SIG-M5 (cell line): ENCODE results near the gene SPATA2.
"Not testable (repeated sequence)": the region's sequence is repeated elsewhere in the genome, so short reads cannot be mapped to it uniquely, and the experiment has no call there.

ENCODE experiments used
- DNase-seq: peaks from one replicate; lab custom pipeline; 2025; lab: John Stamatoyannopoulos, UW

The SPATA2 gene

DNA sequence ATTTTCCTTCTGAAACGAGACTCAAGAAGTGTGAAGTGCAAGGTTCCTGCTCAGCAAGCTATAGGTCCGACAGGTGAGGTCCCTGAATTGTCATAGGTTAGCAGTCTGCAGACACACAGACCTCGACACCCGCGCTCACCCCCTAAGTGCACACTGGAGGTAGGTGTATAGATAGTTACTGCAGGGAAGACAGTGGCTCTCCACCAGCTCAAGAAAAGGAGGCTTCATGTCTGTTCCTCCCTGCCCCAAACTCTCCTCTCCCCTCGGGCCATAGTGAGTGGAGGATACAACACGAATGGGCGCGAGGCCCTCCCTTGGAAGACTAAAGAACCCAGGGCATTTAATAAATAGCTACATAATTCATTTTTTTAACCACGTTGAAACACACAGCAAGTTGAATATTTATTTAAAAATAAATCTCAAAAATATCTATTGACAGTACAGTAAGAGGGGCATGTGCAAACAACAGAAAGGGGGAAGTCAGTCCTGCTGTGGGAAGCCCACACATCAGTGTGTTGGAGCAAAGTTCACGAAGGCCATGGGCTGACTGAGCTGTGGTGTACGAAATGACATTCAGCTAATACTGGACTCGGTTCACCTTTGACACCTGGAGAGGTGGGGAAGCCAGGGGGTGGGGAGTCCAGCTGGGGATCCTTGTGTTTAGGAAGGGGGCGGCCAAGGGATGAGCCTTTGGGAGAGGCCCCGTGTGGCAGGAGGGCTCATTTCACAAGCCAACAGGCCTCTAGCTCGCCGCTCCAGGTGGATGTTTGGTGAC lies 10.7 kb downstream of the SPATA2 start:
- DNase-seq: no peak

DNA sequence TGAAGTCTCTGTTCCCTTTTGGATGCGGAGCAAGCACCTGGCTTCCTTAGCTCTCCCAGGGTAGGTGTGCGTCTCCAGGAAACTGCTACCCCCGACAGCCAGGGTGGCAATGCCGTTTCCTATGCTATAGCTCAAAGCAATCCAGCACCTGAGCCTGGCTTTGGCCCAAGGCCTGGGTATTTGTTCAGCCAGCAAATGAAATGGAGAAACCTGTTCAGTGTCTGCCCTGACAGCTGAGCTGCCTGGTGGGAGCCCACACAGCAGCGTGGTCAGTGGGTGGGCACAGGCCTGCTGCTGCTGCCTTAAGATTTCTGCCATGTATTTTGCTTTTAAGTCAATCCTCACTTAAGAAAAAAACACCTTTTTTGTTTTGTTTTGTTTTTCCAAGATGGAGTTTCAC lies 13.7 kb downstream of the SPATA2 start:
- DNase-seq: no peak

DNA sequence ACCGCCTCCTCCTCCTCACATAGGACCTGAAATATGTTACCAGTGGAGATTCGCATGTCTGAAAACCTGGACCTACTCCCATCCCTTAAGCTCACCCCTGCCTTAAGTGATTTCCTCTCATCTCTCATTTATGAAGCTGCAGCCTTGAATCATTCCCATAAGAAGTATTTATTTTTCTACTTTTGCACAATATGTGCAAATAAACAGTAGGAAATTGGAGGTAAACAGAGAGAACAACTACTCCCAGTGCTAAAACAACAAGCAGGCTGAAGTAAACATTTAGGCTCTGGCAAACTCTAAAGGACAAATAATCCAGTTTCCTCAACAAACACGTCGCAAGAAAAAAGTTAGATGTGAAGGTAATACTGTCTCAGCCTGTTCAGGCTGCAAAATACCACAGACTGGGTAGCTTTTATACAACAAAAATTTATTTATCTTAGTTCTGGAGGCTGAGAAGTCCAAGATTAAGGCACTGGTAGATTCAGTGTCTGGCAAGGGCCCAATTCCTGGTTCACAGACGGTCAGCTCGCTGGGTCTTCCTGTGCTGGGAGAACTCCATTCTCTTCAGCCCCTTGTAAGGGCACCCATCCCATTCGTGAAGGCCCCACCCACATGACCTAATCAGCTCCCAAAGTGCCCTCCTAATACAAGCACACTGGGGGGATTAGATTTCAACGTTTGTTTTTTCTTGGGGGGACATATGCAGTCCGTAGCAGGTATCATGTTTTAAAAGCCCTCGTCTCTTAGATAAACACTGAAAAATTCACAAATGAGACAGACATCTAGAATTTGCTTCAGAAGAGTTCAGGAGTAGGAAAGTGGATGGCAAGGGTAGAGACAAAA lies 15.6 kb downstream of the SPATA2 start:
- DNase-seq: no peak

DNA sequence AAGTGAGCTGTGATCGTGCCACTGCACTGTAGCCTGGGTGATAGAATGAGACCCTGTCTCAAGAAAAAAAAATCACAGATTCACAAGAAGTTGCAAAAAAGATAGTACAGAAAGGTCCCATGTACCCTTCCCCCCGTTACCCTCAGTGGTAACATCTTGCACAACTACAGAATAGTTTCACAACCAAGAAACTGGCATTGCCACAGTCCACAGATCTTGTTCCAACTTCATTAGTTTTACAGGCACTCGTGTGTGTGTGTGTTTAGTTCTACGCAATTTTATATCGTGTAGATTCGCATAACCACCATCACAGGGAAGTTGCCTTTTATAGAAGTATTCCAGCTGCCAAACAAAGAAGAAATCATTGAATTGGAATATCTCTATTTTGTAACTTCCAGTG lies 19.1 kb downstream of the SPATA2 start:
- DNase-seq: peak; percentile 56

DNA sequence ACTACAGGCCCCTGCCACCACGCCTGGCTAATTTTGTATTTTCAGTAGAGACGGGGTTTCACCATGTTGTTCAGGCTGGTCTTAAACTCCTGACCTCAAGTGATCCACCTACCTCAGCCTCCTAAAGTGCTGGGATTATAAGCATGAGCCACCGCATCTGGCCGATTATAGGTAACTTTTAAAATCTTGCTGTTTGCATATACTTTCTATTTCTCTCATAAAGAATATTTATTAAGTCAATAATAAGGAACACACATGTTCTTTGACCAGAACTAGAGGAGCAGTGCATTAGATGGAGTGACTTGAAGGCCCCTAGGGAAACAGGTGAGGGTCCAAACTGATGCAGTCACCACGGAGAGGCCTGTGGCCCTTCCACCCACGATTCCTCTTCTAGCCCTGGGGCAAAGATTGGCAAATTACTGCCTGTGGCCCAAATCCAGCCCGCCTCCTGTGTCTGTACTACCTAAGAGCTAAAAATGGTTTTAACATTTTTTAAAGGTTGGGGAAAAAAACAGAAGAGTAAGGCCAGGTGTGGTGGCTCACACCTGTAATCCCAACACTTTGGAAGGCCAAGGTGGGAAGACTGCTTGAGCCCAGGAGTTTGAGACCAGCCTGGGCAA lies 19.7 kb downstream of the SPATA2 start:
- not testable (repeated sequence) for DNase-seq

DNA sequence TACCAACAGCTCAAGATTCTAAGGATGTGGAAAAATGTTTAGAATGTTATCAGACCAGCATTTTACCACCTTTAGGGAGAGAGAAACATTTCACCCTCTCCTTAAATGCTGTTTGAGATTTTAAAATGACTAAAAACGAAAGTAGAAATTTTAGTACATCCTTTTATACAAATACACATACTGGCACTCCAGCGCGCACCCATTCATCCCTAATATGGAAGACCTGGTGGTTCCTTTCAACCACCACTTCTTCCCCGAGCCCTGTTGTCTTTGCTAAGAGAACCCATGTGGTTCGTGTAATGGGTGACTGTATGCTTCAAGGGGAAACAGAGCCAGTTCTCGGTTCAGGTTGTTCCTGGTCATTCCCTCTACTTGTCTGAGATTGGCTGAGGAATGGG lies 21.3 kb downstream of the SPATA2 start:
- DNase-seq: no peak

DNA sequence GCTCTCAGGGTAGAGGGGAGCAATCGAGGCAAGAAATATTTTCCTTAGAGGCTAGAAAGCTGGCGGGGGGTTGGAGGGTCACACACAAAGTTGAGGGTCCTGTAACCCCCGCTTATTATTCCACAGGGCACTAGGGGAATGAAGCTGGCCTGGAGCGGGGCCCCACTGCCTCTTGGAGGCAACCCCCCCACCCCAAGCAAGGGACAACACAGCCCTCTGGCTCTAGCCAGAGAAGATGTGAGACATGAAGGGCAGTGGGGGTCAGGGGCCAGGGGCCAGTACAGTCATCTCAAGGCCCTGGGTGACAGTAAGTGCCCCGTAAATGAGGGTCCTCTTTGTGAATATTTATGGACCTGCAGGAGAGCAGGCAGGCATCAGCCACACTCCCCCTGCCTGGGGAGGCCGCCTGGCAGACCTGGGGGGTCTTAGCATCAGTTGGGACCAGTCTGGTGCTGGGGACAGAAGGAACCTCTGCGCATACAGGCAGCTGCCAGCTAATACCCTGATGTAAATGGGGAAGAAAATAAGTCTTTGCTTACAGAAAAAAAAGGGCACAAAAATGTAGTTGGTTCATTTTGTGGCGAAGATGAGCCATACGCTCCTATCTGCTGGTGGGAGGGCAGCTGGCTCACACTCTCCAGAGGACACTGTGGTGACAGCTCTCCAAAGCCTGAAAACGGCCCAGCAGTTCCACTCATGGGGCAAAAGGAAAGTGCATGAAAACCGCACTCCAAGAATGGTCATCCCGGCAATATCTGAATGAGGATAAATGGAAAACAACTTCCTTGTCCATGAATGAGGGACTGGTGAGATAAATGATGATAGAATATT lies 21.9 kb downstream of the SPATA2 start:
- DNase-seq: no peak

DNA sequence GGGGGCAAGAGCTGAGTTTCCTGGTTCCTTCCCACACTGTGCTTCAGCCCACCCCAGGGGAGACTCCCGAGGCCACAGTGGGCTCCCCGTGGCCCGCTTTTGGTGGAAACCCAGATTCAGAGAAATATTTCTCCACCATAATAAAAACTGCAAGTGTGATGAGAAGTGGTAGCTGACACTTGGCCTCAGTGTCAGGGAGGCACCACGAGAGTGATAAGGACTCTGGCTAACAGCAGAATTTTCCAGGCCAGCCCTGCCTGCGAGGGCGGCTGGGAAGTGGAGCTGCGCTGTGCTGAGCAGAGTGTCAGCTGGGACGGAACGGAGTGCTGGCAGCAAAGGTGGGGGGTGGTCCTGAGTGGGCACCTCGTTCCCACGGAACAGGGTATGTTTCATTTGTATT lies 22.5 kb downstream of the SPATA2 start:
- no peak for DNase-seq

DNA sequence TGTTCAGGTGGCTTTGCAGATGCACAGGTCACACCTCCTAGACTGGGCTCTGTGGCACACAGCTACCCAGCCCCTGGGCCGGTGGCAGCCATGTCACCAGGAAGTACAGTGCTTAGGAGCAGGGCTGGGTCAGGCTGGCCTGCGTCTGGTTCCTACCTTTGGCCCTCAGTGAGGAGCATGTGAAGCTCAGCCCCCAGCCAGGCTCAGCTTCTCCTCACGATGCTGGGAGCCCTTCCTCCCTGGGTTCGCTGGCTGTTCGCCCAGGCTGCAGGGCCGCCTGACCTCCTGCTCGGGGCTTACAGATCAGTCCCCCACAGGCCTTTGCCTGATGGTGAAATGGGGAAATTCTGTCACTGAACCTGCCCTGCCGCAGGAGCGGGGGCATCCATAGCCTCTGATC lies 23.1 kb downstream of the SPATA2 start:
- DNase-seq: no peak

DNA sequence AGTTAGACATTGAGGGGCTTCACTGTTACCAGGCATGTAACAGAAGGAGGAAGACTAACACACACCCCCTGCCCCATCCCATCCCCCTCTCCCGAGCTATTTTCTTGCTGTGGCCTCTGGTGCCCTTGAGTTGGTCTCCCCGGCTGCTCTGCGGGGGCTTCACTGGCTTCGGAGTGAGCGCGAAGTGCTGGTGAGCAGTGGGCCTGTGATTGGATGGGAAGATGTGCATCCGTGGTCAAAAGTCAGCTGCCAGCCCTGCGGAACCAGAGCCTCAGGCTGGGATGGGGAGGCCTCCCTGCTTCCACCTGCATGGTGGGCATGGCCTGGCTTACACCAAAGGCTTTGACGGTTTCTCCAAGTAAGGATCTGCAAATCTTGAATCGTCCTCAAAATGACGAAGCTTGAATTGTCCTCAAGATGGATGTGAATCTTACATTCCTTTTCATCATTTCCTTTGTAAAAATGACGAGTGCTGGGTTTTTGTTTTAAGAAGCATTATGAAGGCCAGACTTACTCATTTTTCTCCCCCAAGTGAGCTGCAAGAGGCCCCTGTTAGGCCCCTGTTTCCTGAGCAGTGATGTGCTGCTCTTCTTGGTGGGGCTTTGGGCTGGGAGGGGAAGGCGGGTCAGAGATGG lies 23.7 kb downstream of the SPATA2 start:
- no peak for DNase-seq

DNA sequence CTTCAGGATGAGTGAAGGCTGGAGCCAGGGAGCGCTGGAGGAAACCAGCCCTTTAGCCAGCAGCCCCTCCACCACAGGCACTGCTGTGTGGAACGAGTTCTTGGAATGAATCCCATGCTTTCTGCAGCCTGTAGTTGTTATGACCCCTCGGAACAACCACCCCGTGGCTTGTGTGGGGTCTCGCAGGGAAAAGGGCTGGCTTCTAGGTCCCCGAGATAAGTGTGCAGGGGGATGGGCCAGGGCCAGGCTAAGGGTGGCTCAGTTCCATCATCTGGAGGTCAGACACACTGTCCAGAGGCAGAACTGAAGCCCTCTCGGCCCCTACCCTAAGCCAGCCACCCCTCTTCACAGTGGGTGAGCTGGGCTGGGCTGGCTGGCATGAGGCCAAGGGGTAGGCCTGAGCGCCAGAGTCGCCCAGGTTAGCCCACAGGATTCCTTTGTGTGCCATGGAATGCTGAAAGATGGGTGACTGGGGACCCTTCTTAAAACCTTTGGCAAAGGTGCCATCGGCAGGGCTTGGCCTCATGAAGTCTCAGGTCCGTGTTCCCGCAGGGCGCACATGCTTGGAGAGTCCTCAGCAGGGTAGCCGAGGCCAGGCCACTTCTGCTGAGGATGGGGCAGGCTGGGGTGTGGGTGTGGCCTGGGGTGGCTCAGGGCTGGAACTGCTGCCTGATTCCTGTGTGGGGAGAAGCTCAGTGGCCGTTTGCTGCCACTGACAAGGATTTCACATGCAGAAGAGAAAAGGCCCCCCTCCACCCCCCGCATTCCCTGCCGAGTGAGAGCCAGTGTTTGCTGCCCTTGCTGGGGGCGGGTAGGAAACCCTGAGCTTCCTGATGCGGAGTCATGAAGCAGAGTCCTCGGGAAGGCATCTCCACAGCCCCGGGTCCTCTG lies 24.6 kb downstream of the SPATA2 start:
- DNase-seq: no peak

DNA sequence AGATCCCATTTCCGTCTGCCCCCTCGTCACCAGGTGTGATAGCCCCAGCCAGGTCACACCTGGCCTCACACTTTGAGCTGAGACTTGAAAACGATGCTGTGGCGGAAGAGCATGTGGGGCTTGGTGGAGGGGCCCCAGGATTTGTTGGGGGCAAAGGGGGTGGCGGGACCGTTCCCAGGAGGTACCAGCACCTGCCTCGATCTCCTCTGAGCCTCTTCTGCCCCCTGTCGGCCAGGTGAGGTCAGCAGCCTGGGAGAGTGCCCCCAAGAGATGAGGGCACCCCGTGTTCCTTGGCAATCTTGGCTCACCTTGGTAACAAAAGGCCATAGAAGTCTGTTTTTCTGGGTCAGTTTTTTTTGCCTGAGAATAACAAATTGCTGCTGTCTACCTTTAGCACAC lies 25.4 kb downstream of the SPATA2 start:
- DNase-seq: no peak

DNA sequence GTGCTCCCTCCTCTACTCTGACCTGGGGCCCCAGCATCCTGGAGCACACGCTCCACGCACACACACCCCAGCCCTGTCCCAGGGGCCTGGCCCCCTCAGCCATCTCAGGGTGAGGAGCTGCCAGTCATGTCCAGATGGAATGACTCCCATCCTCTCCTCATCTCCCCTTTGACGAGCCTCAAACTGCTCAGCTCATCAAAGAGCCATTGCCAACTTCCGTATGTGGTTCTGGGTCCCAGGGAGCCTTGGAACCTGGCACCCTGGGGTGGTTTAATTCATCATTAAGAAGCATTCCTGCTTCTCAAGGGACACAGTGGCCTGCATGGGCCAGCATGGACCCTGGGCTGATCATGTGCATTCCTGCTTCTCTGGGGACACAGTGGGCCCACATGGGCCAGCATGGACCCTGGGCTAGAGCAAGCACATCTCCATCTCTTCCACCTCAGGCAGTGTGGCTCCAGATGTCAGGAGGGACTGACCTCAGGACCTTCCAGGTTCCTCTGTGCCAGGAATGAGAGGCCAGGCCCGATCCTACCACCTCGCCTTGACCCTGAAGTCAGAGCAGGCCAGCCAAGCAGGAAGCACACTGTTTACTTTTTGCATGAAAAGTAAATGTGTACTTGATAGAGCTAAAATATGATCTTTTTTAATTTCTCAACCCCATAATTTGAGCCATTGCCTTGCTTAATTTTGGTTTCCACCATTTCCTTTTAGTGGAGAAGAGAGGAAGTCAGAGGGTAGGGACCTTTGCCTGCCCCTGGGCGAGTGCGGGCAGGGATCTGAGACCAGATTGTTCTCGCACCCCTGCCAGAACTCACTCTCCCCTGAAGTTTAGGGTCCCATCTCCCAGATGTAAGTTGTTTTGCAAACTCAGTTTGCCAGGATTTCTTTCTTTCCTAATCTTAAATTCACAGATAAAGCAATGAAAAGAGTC lies 26.1 kb downstream of the SPATA2 start:
- DNase-seq: no peak

DNA sequence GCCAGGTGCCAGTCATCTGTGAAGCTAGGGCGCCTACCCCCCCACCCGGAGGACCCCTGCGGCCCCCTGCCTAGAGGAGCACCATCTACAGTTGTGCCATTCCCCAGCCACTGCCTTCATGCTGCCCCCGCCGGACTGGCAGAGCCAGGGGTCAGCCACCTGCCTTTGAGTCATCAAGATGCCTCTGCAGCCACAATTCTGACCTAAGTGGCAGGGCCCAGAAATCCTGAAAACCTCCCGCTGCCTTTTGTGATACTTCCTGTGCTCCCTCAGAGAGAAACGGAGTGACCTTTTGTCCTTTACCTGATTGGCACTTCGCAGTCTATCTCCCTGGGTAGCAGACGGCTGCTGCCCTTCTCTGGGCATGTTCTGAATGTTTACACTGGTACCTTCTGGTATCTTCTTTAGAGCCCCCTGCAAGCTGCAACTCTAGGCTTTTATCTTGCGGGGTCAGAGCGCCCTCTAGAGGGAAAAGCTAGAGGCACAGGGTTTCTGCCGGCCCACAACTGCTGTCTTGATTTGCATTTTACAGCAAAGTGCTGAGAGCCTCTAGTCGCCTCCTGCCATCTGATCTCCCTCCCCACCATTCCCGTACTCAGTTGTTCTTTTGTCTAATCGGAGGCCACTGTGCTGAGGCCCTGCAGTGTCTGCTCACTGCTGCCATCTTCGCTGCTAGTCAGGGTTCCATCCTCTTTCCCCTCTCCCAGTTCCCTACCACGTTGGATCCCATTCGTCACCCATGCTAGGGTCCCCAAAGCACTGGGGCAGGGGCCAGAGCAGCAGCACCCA lies 26.9 kb downstream of the SPATA2 start:
- DNase-seq: no peak

DNA sequence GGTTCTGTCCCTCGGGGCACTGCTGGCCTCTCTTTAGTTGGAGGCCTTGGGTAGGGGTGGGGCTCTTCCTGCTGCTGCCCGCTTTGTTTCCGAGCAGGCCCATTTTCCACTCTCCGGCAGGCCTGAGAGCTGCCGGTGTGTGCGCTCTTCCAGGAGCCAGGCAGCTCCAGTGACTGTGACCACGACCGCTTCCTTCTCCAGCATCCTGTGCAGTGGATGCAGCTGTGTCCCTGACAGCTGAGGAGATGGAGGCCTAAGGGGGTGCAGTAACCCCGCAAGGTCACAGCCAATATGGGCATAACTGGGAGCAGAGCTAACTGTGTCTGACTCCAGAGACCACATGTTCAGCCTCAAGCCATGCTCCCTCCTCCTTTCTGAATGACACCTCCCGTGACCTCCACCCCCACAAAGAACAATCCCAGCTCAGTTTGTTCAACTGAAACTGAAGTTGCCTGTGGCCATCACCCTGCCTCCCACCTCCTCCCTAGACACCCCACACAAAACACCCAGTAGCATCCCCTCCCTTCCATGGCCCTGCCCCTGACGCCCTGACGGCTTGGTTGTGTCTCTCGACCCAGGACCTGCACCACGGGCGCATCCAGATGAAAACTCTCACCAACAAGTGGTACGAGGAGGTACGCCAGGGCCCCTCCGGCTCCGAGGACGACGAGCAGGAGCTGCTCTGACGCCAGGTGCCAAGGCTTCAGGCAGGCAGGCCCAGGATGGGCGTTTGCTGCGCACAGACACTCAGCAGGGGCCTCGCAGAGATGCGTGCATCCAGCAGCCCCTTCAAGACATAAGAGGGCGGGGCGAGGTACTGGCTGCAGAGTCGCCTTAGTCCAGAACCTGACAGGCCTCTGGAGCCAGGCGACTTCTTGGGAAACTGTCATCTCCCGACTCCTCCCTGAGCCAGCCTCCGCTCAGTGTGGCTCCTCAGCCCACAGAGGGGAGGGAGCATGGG lies 27.8 kb downstream of the SPATA2 start:
- DNase-seq: no peak

DNA sequence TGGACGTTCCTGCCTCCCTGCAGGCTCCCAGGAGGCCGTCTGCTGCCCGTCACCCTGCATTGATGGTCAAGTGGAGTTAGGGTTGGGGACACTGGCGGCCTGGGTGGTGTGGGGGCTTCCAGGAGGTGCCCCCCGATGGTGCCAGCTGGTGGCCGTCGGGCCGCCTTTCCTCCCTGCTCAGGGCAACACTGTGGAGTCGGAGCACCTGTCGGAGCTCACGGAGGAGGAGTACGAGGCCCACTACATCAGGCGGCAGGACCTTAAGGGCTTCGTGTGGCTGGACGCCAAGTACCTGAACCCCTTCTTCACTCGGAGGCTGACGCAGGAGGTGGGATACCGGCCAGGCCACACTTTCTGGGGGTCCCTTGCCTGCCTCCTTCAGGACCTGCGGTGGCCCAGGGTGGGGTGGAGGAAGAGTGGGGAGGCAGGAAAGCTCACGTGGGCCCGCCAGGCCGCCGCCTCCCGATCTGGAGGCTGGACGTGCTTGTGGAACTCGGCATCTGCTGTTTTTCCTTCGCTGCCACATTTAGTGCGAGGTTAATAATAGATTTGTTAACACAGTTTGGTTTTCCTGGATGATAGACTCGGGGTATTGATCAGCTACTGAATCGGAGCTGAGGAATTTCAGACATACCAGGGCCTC lies 28.6 kb downstream of the SPATA2 start:
- DNase-seq: no peak
